Ovary (tissue), 9 donors: ENCODE measurements around the gene CACNA1A. TPM values are rescaled to one million over a fixed set of nuclear protein-coding genes. Genes with fewer than 3 reads are reported as not detected.

Experiments used
- DNase-seq, 5 donors: peaks; one replicate each; pipeline ENCODE4 v3.0.0-alpha.2; 2019 to 2020
- H3K27ac ChIP-seq, 2 donors: fragments of 200-600 bp; one replicate each; pipeline versions ENCODE4 v1.5.1 to v1.8.0; 2019 to 2022
- H3K27me3 ChIP-seq: fragments of 200-600 bp; one replicate; pipeline ENCODE4 v1.8.0; 2022
- H3K36me3 ChIP-seq: fragments of 200-600 bp; sonication (generic); one replicate; pipeline ENCODE4 v1.5.1; 2019
- H3K4me1 ChIP-seq: one replicate; pipeline ENCODE4 v1.8.1; 2013; ENCODE audit warnings: mild to moderate bottlenecking, moderate library complexity; ENCODE audit not compliant: insufficient read depth
- H3K4me3 ChIP-seq: fragments of 200-600 bp; sonication (generic); one replicate; pipeline ENCODE4 v1.5.1; 2017
- H3K9me3 ChIP-seq, 2 donors: fragments of 200-600 bp in 1 of 2; sonication (generic) in 1 of 2; one replicate each; pipeline versions ENCODE4 v1.5.1 to v1.8.1; 2013 to 2019; ENCODE audit warnings: mild to moderate bottlenecking in 1 of 2, moderate library complexity in 1 of 2
- EP300 ChIP-seq: sonication (generic); formaldehyde crosslinking; IDR thresholded peaks from one replicate; pipeline ENCODE4 v1.6.1; 2017; ENCODE audit warnings: antibody characterized with exemption
- POLR2A ChIP-seq: fragments of 450-650 bp; IDR thresholded peaks from one replicate; pipeline ENCODE4 v1.6.1; 2017; ENCODE audit warnings: antibody characterized with exemption, mild to moderate bottlenecking, moderate library complexity
- WGBS, 3 donors: extraction: QIAGEN DNeasy Blood & Tissue Kit in 1 of 3; methylation state at CpG; one replicate each; pipeline versions ENCODE4 v1.1.5 to v1.1.7; 2013 to 2017; 5-methylcytosine and 5-hydroxymethylcytosine counted together
- intact Hi-C, 4 donors: fragments of 100-400 bp; cut with DNase I; formaldehyde crosslinking; loops; one replicate each; pipeline versions ENCODE4 v1.11.0 to v1.15.1; 2022 to 2023
- polyA plus RNA-seq, 2 donors: library from polyadenylated mRNA; stranded (reverse); fragments of 200-250 nt in 1 of 2; fragments of 350-450 nt in 1 of 2; fragmentation: Illumina TruSeq in 1 of 2; extraction: RNeasy Lipid Tissue Mini Kit (QIAGEN cat#74804) in 1 of 2; gene quantifications; one replicate each; pipeline ENCODE4 v1.2.3, GENCODE V29; 2013 to 2014
- total RNA-seq, 7 donors: library from RNA; depleted of rRNA in 2 of 7; stranded (reverse); fragments of >200 nt in 2 of 7; fragmentation: NEBNext Ultra II Directional in 3 of 7; extraction: Animal tissue kit (Norgen Biotek cat#: 25700) in 3 of 7; gene quantifications; one replicate each; pipeline versions ENCODE4 v1.1.0 to v1.2.4, GENCODE V29; 2016 to 2023
- TF ChIP-seq, protein P1 (sequence below), 3 donors: fragments of 450-650 bp in 2 of 3; fragments of 200-600 bp in 1 of 3; IDR thresholded peaks; one replicate each; pipeline versions ENCODE4 v1.5.1 to v1.8.0; 2016 to 2022; ENCODE audit warnings: antibody characterized with exemption in 3 of 3, mild to moderate bottlenecking in 1 of 3
- donor health status: DM: no; HTN: no; CAD: no; lungs with moderate emphysema.
- donor health status: DM: no; HTN: no; CAD: no.
- donor health status: Bipolar disorder and iron deficiency.
- donor health status: DM: yes; HTN: yes; CAD: no.
- donor health status: DM: no; HTN: no; CAD: no.
- donor health status: DM: yes; HTN: yes; CAD: no.

The CACNA1A gene
- total and polyA plus RNA-seq, 9 donors, result 0.60 to 3.3 (median 1.6) TPM

DNA sequence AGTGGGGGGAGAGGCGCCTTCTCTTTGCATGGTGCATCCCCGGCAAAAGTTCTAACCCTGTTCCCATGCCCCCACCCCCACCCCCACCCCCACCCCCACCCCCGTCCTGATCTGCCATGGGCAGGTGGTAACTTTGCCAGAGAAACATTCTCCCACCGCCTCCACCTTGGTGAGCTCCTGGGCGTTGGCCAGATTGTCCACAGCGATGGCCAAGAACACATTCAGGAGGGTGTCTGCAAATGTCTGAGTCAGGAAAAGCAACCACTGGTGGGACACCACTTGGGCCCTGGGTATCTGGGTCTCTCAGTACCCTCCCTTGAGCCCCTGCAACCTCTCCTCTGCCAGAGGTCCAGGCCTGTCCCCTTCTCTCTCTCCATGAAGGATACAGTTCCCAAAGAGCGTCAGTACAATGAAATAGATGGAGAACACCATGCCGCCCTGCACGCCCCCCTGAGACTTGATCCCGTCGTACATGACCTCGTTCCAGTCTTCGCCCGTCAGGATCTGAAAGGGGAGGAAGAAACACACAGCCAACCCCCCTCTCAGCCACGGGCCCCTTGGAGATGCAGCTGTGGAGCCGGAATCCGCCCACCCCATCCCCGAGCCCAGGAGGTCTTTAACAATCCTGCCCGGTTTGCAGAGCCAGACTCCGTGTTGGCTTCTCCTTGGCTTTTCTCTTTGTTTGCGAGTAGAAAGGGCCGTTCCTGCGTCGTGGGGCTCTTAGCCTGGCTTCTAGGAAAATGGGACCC lies 202.7 kb downstream of the CACNA1A start:
- 61 to 71% (median 62%) methylated on average over 24 of the region's 24 CpGs for WGBS, 3 donors
- DNase-seq, result no peak
- no peaks in the 10 kb centered on the region for H3K9me3 ChIP-seq
- H3K27ac ChIP-seq, result no peak overlapping the region
- TF ChIP-seq POLR2A, result no peak
- TF ChIP-seq, protein P1, sequence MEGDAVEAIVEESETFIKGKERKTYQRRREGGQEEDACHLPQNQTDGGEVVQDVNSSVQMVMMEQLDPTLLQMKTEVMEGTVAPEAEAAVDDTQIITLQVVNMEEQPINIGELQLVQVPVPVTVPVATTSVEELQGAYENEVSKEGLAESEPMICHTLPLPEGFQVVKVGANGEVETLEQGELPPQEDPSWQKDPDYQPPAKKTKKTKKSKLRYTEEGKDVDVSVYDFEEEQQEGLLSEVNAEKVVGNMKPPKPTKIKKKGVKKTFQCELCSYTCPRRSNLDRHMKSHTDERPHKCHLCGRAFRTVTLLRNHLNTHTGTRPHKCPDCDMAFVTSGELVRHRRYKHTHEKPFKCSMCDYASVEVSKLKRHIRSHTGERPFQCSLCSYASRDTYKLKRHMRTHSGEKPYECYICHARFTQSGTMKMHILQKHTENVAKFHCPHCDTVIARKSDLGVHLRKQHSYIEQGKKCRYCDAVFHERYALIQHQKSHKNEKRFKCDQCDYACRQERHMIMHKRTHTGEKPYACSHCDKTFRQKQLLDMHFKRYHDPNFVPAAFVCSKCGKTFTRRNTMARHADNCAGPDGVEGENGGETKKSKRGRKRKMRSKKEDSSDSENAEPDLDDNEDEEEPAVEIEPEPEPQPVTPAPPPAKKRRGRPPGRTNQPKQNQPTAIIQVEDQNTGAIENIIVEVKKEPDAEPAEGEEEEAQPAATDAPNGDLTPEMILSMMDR (IDR thresholded peaks at IDR 0.05), result no peak
- no peak for TF ChIP-seq EP300
- intact Hi-C loops, result no loop called here
- H3K27me3 ChIP-seq, result no peaks in the 10 kb centered on the region
- H3K36me3 ChIP-seq, result no peaks in the 10 kb centered on the region
- H3K4me1 ChIP-seq, result no peaks in the 10 kb centered on the region
- no peak overlapping the region for H3K4me3 ChIP-seq

DNA sequence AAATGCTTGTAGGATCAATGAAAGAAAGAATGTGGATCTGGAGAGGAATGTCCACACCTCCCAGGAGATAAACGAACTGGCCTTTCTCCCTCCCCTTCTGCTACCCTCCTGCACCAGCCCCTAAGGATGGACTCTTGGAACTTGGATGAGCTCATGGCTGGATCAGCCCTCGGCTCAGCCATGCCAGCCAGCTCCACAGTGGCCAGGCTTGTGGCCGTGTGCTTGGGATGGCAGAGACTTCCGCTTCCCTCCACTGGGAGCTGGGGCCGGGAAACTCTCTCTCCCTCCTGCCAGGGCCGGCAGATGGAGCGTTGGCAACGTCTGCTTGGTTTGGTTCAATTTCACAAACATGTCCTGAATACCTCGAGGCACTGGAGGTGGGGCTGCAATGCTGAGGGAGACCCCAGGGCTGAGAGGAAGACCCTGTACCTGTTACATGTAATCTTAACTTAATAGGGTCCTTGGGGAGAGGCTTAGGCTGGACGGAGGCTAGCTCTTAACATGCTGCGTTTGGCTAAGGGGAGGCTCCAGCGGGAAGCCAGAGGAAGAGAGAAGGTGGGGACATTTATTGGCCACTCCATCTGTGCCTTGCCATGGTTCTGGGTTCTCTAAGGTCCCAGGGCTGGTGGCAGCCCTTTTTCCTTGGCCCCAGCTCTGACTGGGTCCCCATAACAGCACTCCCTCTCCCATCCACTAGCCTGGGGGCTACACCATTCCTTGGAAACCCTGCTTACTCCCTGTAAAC lies 203.6 kb downstream of the CACNA1A start:
- H3K9me3 ChIP-seq, result no peaks in the 10 kb centered on the region
- 18 to 30% (median 21%) methylated on average over 12 of the region's 12 CpGs for WGBS, 3 donors
- no peak overlapping the region for H3K27ac ChIP-seq
- DNase-seq, result no peak
- no peaks in the 10 kb centered on the region for H3K4me1 ChIP-seq
- H3K4me3 ChIP-seq, result no peak overlapping the region
- H3K27me3 ChIP-seq, result no peaks in the 10 kb centered on the region
- TF ChIP-seq POLR2A, result no peak
- TF ChIP-seq EP300, result no peak
- TF ChIP-seq, protein P1 (IDR thresholded peaks at IDR 0.05), result no peak
- intact Hi-C loops, result no loop called here
- no peaks in the 10 kb centered on the region for H3K36me3 ChIP-seq

DNA sequence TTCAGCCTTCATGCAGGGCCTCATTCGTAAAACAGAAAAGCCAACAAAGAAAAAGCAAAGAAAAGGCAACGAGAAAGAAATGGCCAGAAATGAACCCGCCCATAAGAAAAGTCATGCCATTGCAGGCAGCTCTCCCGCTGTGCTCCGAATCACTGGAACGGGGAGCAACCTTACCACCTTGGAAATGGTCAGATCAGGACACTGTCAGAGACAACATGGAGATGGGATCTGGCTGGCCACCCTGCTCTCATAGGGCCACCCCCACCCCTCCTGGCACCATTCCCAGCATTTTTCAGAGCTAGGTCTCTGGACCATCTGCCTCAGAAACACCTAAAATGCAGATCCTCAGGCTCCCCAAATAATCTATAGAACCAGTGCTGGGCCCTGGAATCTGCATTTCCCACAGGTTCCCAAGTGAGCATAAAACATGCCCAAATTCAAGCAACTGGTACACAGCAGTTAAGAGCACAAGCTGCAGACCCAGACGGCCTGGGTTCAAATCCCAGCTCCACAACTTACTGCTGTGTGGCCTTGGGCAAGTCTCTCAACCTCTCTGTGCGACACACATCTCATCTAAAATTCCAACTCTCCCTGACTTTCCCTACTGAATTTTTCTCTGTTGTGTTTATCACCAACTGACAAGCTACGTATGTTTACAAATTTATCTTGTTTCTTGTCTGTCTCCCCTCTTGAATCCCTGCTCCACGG lies 204.5 kb downstream of the CACNA1A start:
- no peak for DNase-seq
- Histone ChIP-seq H3K36me3 (no peaks in the 10 kb centered on the region), H3K4me1 (no peaks in the 10 kb centered on the region), H3K4me3 (no peak overlapping the region), H3K27ac (no peak overlapping the region), H3K27me3 (no peaks in the 10 kb centered on the region), H3K9me3 (no peaks in the 10 kb centered on the region)
- intact Hi-C loops, result no loop called here
- TF ChIP-seq POLR2A (no peak), EP300 (no peak)
- TF ChIP-seq, protein P1 (IDR thresholded peaks at IDR 0.05), result no peak
- 46 to 52% (median 51%) methylated on average over 10 of the region's 10 CpGs for WGBS, 3 donors

DNA sequence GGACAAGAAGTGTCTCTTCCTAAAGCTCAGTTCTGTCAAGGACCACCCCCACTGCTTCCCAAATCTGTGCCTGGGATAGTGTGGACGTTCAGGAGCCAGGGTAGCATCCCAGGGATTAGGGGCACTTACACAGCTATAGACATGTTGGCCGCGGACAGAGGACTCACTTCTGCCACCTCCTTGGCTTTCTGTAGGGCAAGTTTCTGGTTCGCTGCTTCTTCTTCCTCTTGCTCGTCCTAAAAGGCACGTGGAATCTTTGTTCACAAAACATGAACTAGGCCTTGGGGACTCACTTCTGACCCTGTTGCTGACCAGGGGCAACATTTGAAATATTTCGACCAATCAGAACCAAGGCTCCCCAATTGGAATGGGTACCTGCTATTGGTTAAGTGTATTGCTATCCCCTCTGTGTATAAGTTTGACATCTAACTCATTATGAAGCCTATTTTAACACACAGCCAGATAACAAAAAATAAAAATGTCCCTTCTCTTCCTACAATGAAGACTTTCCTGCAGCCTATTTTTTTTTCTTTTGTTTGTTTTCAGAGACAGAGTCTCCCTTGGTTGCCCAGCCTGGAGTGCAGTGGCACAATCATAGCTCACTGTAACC lies 205.8 kb downstream of the CACNA1A start:
- H3K27ac ChIP-seq, result no peak overlapping the region
- WGBS, 3 donors, result 63 to 67% (median 65%) methylated on average over 7 of the region's 7 CpGs
- no peaks in the 10 kb centered on the region for H3K27me3 ChIP-seq
- no peak for DNase-seq
- no peaks in the 10 kb centered on the region for H3K9me3 ChIP-seq
- no peaks in the 10 kb centered on the region for H3K4me1 ChIP-seq
- H3K36me3 ChIP-seq, result no peaks in the 10 kb centered on the region
- TF ChIP-seq POLR2A, result no peak
- no peak for TF ChIP-seq EP300
- TF ChIP-seq, protein P1 (IDR thresholded peaks at IDR 0.05), result no peak
- H3K4me3 ChIP-seq, result no peak overlapping the region
- intact Hi-C loops, result no loop called here
